A549 (cell line): ENCODE data around the gene NAV2. TPM values are rescaled to one million over a fixed set of nuclear protein-coding genes. Genes with fewer than 3 reads are reported as not detected.
A peak's percentile ranks its signal among the peaks of the same experiment; 100 is the strongest.

Experiments
- ATAC-seq, 2 experiments: fragments of 200-7000 bp in 1 of 2; fragments of >200 bp in 1 of 2; cut with Nextera tagmentation in 1 of 2; cut with Tn5 transposase in 1 of 2; 3 replicates each; pipeline versions ENCODE4 v1.8.0 to v1.9.1; 2018 to 2020; ENCODE audit warnings: mild to moderate bottlenecking in 1 of 2, moderate library complexity in 1 of 2
- CTCF ChIA-PET: fragments of 300-600 bp; sonication (Branson Sonifier 250); formaldehyde crosslinking; extraction: SDS; loops from one replicate; lab custom pipeline; 2021; ENCODE audit warnings: antibody characterized with exemption, inconsistent platforms; lab: Yijun Ruan, JAX
- POLR2A ChIA-PET: fragments of 350-600 bp; formaldehyde crosslinking; extraction: SDS; loops from one replicate; lab custom pipeline; 2021; ENCODE audit warnings: antibody characterized with exemption, inconsistent platforms; lab: Yijun Ruan, JAX
- DNase-seq, 2 experiments: peaks; one replicate each; pipeline versions ENCODE4 v3.0.0 to v3.0.0-alpha.2; 2011 to 2016; ENCODE audit warnings: low read depth in 1 of 2, low spot score in 1 of 2
- FAIRE-seq: peaks from 2 replicates; lab custom pipeline; 2011; peaks lifted over from hg19 to GRCh38; lab: Jason Lieb, UNC
- H3K27ac ChIP-seq, 2 experiments: fragments of >200 bp; sonication (Bioruptor Twin); formaldehyde crosslinking; 3 replicates each; pipeline ENCODE4 v1.5.1; 2016 to 2017
- H3K4me1 ChIP-seq: fragments of >200 bp; sonication (Bioruptor Twin); formaldehyde crosslinking; 3 replicates; pipeline ENCODE4 v1.6.1; 2016
- H3K4me2 ChIP-seq: fragments of >200 bp; sonication (Bioruptor Twin); formaldehyde crosslinking; 3 replicates; pipeline ENCODE4 v1.6.1; 2016
- H3K4me3 ChIP-seq: fragments of >200 bp; sonication (Bioruptor Twin); formaldehyde crosslinking; 3 replicates; pipeline ENCODE4 v1.5.1; 2016
- H3K9me3 ChIP-seq: fragments of >200 bp; sonication (Bioruptor Twin); formaldehyde crosslinking; 3 replicates; pipeline ENCODE4 v1.6.1; 2016
- ATOH8 ChIP-seq: fragments of 250-450 bp; sonication (Bioruptor Pico); IDR thresholded peaks from 2 replicates; pipeline ENCODE4 v1.5.0; 2020; ENCODE audit warnings: low read depth, mild to moderate bottlenecking, moderate library complexity
- CBX2 ChIP-seq: fragments of 200-600 bp; sonication (generic); IDR thresholded peaks from 2 replicates; pipeline ENCODE4 v1.6.1; 2016; ENCODE audit warnings: low read depth, mild to moderate bottlenecking, borderline replicate concordance
- CBX8 ChIP-seq: fragments of 200-600 bp; sonication (generic); IDR thresholded peaks from 2 replicates; pipeline ENCODE4 v1.6.1; 2016
- CEBPB ChIP-seq, 2 experiments: fragments of >200 bp in 1 of 2; sonication (Bioruptor Twin) in 1 of 2; formaldehyde crosslinking in 1 of 2; IDR thresholded peaks; 2 replicates each; pipeline ENCODE4 v1.6.1; 2012 to 2016
- CHD2 ChIP-seq: fragments of 150-350 bp; IDR thresholded peaks from 2 replicates; pipeline ENCODE4 v1.6.1; 2014; ENCODE audit warnings: low read length; ENCODE audit not compliant: partially characterized antibody
- CTCF ChIP-seq: fragments of >200 bp; sonication (Bioruptor Twin); formaldehyde crosslinking; IDR thresholded peaks from 3 replicates; pipeline ENCODE4 v1.5.1; 2016
- ELK1 ChIP-seq: fragments of 150-350 bp; IDR thresholded peaks from 2 replicates; pipeline ENCODE4 v1.6.1; 2014; ENCODE audit warnings: low read depth, mild to moderate bottlenecking, low read length
- EP300 ChIP-seq, 2 experiments: fragments of >200 bp; sonication (Bioruptor Twin); formaldehyde crosslinking; IDR thresholded peaks; 2 replicates in 1 of 2; 3 replicates in 1 of 2; pipeline ENCODE4 v1.6.1; 2016 to 2017
- ESRRA ChIP-seq: fragments of 150-350 bp; IDR thresholded peaks from 2 replicates; pipeline ENCODE4 v1.6.1; 2014; ENCODE audit warnings: mild to moderate bottlenecking, low read length, borderline replicate concordance
- FOXS1 ChIP-seq: fragments of 250-450 bp; sonication (Bioruptor Pico); IDR thresholded peaks from 2 replicates; pipeline ENCODE4 v1.5.0; 2020; ENCODE audit warnings: mild to moderate bottlenecking, moderate library complexity
- HES2 ChIP-seq: fragments of >200 bp; sonication (Bioruptor Twin); formaldehyde crosslinking; IDR thresholded peaks from 2 replicates; pipeline ENCODE4 v1.6.1; 2016
- HEYL ChIP-seq: fragments of 250-450 bp; sonication (Bioruptor Pico); IDR thresholded peaks from 2 replicates; pipeline ENCODE4 v1.8.0; 2021; ENCODE audit warnings: mild to moderate bottlenecking, moderate library complexity
- HOXB13 ChIP-seq: fragments of 250-450 bp; sonication (Bioruptor Pico); IDR thresholded peaks from 2 replicates; pipeline ENCODE4 v1.5.0; 2020; ENCODE audit warnings: low read depth, mild to moderate bottlenecking, moderate library complexity
- JUN ChIP-seq, 2 experiments: fragments of >200 bp; sonication (Bioruptor Twin); formaldehyde crosslinking; IDR thresholded peaks; 2 replicates in 1 of 2; 3 replicates in 1 of 2; pipeline ENCODE4 v1.6.1; 2016 to 2017
- MAFK ChIP-seq: fragments of 450-650 bp; IDR thresholded peaks from 2 replicates; pipeline ENCODE4 v1.6.1; 2014; ENCODE audit not compliant: partially characterized antibody
- NR3C1 ChIP-seq: fragments of >200 bp; sonication (Bioruptor Twin); formaldehyde crosslinking; IDR thresholded peaks from 3 replicates; pipeline ENCODE4 v1.6.1; 2017
- RARB ChIP-seq: fragments of 250-450 bp; sonication (Bioruptor Pico); IDR thresholded peaks from 2 replicates; pipeline ENCODE4 v1.8.0; 2021; ENCODE audit warnings: mild to moderate bottlenecking, moderate library complexity
- RCOR1 ChIP-seq: fragments of 150-350 bp; IDR thresholded peaks from 2 replicates; pipeline ENCODE4 v1.6.1; 2014; ENCODE audit warnings: antibody characterized with exemption, low read length, low read depth
- REST ChIP-seq: fragments of 200-600 bp; sonication (generic); IDR thresholded peaks from 2 replicates; pipeline ENCODE4 v1.6.1; 2016; ENCODE audit warnings: antibody characterized with exemption, mild to moderate bottlenecking, moderate library complexity
- RFX5 ChIP-seq: fragments of 450-650 bp; IDR thresholded peaks from 2 replicates; pipeline ENCODE4 v1.7.1; 2014; ENCODE audit warnings: antibody characterized with exemption, mild to moderate bottlenecking, moderate library complexity
- RNF2 ChIP-seq: fragments of 200-600 bp; sonication (generic); IDR thresholded peaks from 2 replicates; pipeline ENCODE4 v1.6.1; 2016; ENCODE audit warnings: low read depth, mild to moderate bottlenecking, antibody characterized with exemption, moderate library complexity, borderline replicate concordance
- ZSCAN20 ChIP-seq: fragments of 250-450 bp; sonication (Bioruptor Pico); IDR thresholded peaks from 2 replicates; pipeline ENCODE4 v1.8.0; 2022; ENCODE audit warnings: mild to moderate bottlenecking, moderate library complexity
- WGBS: methylation state at CpG from one replicate; pipeline ENCODE4 v1.1.6; 2017; ENCODE audit errors: missing lambda C conversion rate; 5-methylcytosine and 5-hydroxymethylcytosine counted together
- polyA plus RNA-seq, 4 experiments: library from polyadenylated mRNA; depleted of rRNA in 3 of 4; stranded (reverse); fragments of >200 nt; fragmentation: RNase III in 1 of 4; extraction: RNeasy Plus Mini Kit Qiagen cat#74134 plus additional on column Dnase treatment in 1 of 4; gene quantifications; 2 replicates in 3 of 4; 3 replicates in 1 of 4; pipeline ENCODE4 v1.2.3, GENCODE V29; 2011 to 2017

NAV2 gene
- polyA plus RNA-seq, 2 of the 4 experiments (the other 2 are of a cell fraction): 4.9 to 19.8 TPM

- H3K4me2 ChIP-seq: no peak overlapping the region; the same call in 1 of the 3 replicates
Measured at GRCh38 chr11:20010156-20010850, 297.7 kb downstream of the NAV2 start.

GRCh38 chr11:20010851-20011225, 298.2 kb downstream of the NAV2 start:
- H3K27ac ChIP-seq: peak overlapping the region; percentile 50 to 67
- 89% methylated on average over 3 of the region's 3 CpGs for WGBS
- ATAC-seq (no peak), DNase-seq (no peak), FAIRE-seq (no peak)
- ChIA-PET CTCF (interaction anchor here (0.6 to 1.2 kb wide), 3 partner anchors 25 to 101 kb away, joined by 4 to 5 read pairs (median 5); no protein-coding TSS in a partner anchor), POLR2A (no interaction called here)
- no peaks in the 10 kb centered on the region for H3K9me3 ChIP-seq
- H3K4me2 ChIP-seq: peak overlapping the region; percentile 42
- H3K4me1 ChIP-seq: peaks cover 58% of the 10 kb centered on the region
- no peak for TF ChIP-seq RCOR1
- no peak for TF ChIP-seq CBX8
- TF ChIP-seq RARB (CRISPR knock-in tag): no peak
- no peak for TF ChIP-seq ESRRA
- TF ChIP-seq EP300 (IDR thresholded peaks at IDR 0.05): no peak
- no peak for TF ChIP-seq ZSCAN20 (CRISPR knock-in tag)
- TF ChIP-seq JUN (IDR thresholded peaks at IDR 0.05): no peak
- no peak for TF ChIP-seq CBX2
- no peak for TF ChIP-seq REST
- H3K4me3 ChIP-seq: no peak overlapping the region

More at GRCh38 chr11:20010156-20010850, 297.7 kb downstream of the NAV2 start:
- DNase-seq (no peak), FAIRE-seq (no peak), ATAC-seq (no peak)
- CTCF ChIA-PET: interaction anchor here (0.6 to 1.6 kb wide), 4 partner anchors 24 to 102 kb away, joined by 3 to 5 read pairs (median 4); no protein-coding TSS in a partner anchor
- Histone ChIP-seq H3K4me1 (peaks cover 58% of the 10 kb centered on the region), H3K9me3 (no peaks in the 10 kb centered on the region), H3K27ac (peak overlapping the region; percentile 50 to 67; a peak in 5 of 6 replicates), H3K4me3 (no peak overlapping the region)
- no peak for TF ChIP-seq HOXB13 (CRISPR knock-in tag)
- no peak for TF ChIP-seq RARB (CRISPR knock-in tag)
- no peak for TF ChIP-seq ATOH8 (CRISPR knock-in tag)
- no peak for TF ChIP-seq CEBPB (IDR thresholded peaks at IDR 0.05)
- TF ChIP-seq NR3C1: no peak
- TF ChIP-seq HES2: no peak
- TF ChIP-seq CTCF: no peak
- TF ChIP-seq RCOR1: no peak
- no peak for TF ChIP-seq ZSCAN20 (CRISPR knock-in tag)
- no peak for TF ChIP-seq CHD2
- TF ChIP-seq HEYL: no peak
- TF ChIP-seq FOXS1 (CRISPR knock-in tag): no peak
- TF ChIP-seq RFX5: no peak
- TF ChIP-seq RNF2: no peak
- no peak for TF ChIP-seq ELK1
- no peak for TF ChIP-seq MAFK
- POLR2A ChIA-PET: no interaction called here
- 87% methylated on average over 8 of the region's 8 CpGs for WGBS
